C4-2B (cell line): ENCODE data around the gene INO80D.

ENCODE experiments used
- H3K27ac ChIP-seq: fragments of 450-650 bp; 2 replicates; pipeline ENCODE4 v1.5.1; 2017
- CTCF ChIP-seq: fragments of 450-650 bp; conservative IDR thresholded peaks from 2 replicates; pipeline ENCODE4 v1.5.1; 2017; ENCODE audit warnings: mild to moderate bottlenecking
- ZFX ChIP-seq: fragments of 450-650 bp; IDR thresholded peaks from 2 replicates; pipeline ENCODE4 v1.6.1; 2017

Gene INO80D

GRCh38 chr2:205954707-205955106 is 131.3 kb downstream of the INO80D start:
- TF ChIP-seq ZFX (no peak), CTCF (no peak)

GRCh38 chr2:205952282-205952681 is 133.7 kb downstream of the INO80D start:
- TF ChIP-seq CTCF = no peak
- TF ChIP-seq ZFX = no peak
- no peak overlapping the region for H3K27ac ChIP-seq

More at GRCh38 chr2:205954707-205955106, 131.3 kb downstream of the INO80D start:
- H3K27ac ChIP-seq = no peak overlapping the region

- TF ChIP-seq CTCF (no peak), ZFX (no peak)
- no peak overlapping the region for H3K27ac ChIP-seq
Observed at GRCh38 chr2:205948883-205949282, 137.1 kb downstream of the INO80D start.

GRCh38 chr2:205948496-205948837 is 137.5 kb downstream of the INO80D start:
- no peak overlapping the region for H3K27ac ChIP-seq
- no peak for TF ChIP-seq ZFX

- TF ChIP-seq ZFX = no peak
- TF ChIP-seq CTCF = peak; percentile 93
- H3K27ac ChIP-seq = no peak overlapping the region
Observed at GRCh38 chr2:205947621-205948495, 138.1 kb downstream of the INO80D start.

GRCh38 chr2:205946226-205946625 is 139.7 kb downstream of the INO80D start:
- no peak overlapping the region for H3K27ac ChIP-seq

More at GRCh38 chr2:205946226-205946625, 139.7 kb downstream of the INO80D start:
- TF ChIP-seq CTCF (no peak), ZFX (no peak)
